ENCODE measurements around the gene DCAF7. TPM values are rescaled to one million over a fixed set of nuclear protein-coding genes. Genes with fewer than 3 reads are reported as not detected.

Gene DCAF7
- total and polyA plus RNA-seq, 2 experiments from 2014 or later: 55.1 to 56.7 TPM

DNA sequence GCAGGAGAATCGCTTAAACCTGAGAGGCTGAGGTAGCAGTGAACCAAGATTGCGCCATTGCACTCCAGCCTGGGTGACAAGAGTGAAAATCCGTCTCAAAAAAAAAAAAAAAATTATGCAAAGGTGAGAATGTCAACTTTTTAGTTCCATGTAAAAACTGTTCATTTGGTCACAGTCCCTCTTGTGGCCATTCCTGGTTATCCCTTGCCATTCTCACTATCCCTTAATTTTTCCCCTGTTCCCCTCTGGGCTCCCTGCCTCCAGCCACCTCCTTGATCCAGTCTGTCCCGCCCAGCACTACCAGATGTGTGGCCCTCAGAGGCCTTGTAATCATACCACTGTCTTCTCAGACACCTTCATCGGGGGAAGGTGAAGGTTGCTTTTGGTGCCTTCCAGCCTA is 23.4 kb downstream of the DCAF7 start:
- no peaks in the 10 kb centered on the region for H3K36me3 ChIP-seq
- DNase-seq (ENCODE audit: low read depth in 1 of 2, low spot score in 1 of 2): peak in 1 of 2 donors; percentile 6
- no peaks in the 10 kb centered on the region for H3K9me3 ChIP-seq (ENCODE audit: low read depth)
- no peaks in the 10 kb centered on the region for H3K27me3 ChIP-seq
- TF ChIP-seq, protein P1, sequence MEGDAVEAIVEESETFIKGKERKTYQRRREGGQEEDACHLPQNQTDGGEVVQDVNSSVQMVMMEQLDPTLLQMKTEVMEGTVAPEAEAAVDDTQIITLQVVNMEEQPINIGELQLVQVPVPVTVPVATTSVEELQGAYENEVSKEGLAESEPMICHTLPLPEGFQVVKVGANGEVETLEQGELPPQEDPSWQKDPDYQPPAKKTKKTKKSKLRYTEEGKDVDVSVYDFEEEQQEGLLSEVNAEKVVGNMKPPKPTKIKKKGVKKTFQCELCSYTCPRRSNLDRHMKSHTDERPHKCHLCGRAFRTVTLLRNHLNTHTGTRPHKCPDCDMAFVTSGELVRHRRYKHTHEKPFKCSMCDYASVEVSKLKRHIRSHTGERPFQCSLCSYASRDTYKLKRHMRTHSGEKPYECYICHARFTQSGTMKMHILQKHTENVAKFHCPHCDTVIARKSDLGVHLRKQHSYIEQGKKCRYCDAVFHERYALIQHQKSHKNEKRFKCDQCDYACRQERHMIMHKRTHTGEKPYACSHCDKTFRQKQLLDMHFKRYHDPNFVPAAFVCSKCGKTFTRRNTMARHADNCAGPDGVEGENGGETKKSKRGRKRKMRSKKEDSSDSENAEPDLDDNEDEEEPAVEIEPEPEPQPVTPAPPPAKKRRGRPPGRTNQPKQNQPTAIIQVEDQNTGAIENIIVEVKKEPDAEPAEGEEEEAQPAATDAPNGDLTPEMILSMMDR (IDR thresholded peaks at IDR 0.05; ENCODE audit: low read depth, low read length): peak; percentile 34
- no peak overlapping the region for H3K4me3 ChIP-seq
- peaks cover 16% of the 10 kb centered on the region for H3K4me1 ChIP-seq (ENCODE audit: low read depth)
- no peak overlapping the region for H3K27ac ChIP-seq

DNA sequence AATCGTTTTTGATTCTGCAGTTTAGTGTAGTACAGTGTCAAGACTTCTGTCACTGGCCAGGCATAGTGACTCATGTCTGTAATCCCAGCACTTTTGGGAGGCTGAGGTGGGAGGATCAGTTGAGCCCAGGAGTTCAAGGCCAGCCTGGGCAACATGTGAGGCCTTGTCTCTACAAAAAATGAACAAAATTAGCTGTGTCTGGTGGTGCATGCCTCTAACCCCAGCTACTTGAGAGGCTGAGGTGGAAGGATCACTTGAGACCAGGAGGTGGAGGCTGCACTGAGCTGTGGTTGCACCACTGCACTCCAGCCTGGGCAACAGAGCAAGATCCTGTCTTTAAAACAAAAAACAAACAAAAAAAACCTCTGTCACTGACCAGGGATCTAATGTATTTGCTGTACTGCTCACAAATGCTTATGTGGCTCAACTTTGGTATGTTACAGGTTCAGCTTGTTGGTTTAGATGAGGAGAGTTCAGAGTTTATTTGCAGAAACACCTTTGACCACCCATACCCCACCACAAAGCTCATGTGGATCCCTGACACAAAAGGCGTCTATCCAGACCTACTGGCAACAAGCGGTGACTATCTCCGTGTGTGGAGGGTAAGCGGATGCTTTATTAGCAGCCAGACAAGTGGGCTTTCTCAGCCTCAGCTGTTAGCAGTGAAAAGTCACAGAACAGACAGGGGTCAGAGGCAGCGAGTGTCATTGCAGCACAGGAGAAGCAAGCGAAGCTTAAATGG is 27.9 kb downstream of the DCAF7 start:
- Histone ChIP-seq H3K4me1 (ENCODE audit: low read depth) (no peaks in the 10 kb centered on the region), H3K27me3 (no peaks in the 10 kb centered on the region), H3K36me3 (peaks cover 18% of the 10 kb centered on the region), H3K4me3 (no peak overlapping the region), H3K9me3 (ENCODE audit: low read depth) (no peaks in the 10 kb centered on the region), H3K27ac (peak overlapping the region; percentile 12)
- TF ChIP-seq, protein P1 (IDR thresholded peaks at IDR 0.05; ENCODE audit: low read depth, low read length): no peak
- DNase-seq (ENCODE audit: low read depth in 1 of 2, low spot score in 1 of 2): no peak

DNA sequence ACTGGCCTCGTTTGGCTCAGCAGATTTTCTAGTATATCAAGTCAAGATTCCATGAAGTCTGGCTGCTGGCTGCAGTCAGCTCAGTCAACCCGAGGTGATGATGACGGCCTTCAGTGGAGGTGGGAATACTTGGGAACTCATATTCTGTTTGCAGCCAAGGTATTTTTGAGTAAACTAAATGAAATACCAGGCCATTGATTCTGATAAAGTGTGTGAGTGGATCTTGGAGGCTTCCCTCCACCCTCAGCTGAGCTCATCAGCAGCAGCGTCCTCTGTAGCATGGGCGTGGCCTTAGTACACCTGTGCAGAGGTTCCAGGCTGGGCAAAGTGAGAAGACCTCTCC is 28.5 kb downstream of the DCAF7 start:
- TF ChIP-seq, protein P1 (IDR thresholded peaks at IDR 0.05; ENCODE audit: low read depth, low read length): no peak
- peak overlapping the region; percentile 12 for H3K27ac ChIP-seq
- no peak overlapping the region for H3K4me3 ChIP-seq
- no peaks in the 10 kb centered on the region for H3K4me1 ChIP-seq (ENCODE audit: low read depth)
- H3K27me3 ChIP-seq: no peaks in the 10 kb centered on the region
- no peaks in the 10 kb centered on the region for H3K9me3 ChIP-seq (ENCODE audit: low read depth)
- no peak for DNase-seq (ENCODE audit: low read depth in 1 of 2, low spot score in 1 of 2)
- H3K36me3 ChIP-seq: peaks cover 22% of the 10 kb centered on the region

DNA sequence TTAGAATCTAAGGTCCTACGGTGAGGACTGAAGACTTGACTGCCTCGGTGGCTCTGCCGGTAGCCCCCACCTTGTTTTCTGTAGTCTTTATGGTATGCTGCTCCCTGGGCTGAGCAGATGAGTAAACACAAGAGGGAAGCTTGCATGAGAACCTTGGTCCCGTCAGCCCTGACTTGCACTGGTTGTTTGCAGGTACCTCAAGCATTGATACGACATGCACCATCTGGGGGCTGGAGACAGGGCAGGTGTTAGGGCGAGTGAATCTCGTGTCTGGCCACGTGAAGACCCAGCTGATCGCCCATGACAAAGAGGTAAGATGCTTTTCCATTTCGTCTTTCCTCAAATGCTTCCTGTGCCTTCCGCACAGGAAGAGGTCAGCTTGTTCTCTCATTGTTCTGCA is 29.4 kb downstream of the DCAF7 start:
- Histone ChIP-seq H3K27me3 (no peaks in the 10 kb centered on the region), H3K9me3 (ENCODE audit: low read depth) (no peaks in the 10 kb centered on the region), H3K4me1 (ENCODE audit: low read depth) (no peaks in the 10 kb centered on the region), H3K27ac (no peak overlapping the region), H3K36me3 (peaks cover 22% of the 10 kb centered on the region), H3K4me3 (no peak overlapping the region)
- TF ChIP-seq, protein P1 (IDR thresholded peaks at IDR 0.05; ENCODE audit: low read depth, low read length): no peak
- no peak for DNase-seq (ENCODE audit: low read depth in 1 of 2, low spot score in 1 of 2)

DNA sequence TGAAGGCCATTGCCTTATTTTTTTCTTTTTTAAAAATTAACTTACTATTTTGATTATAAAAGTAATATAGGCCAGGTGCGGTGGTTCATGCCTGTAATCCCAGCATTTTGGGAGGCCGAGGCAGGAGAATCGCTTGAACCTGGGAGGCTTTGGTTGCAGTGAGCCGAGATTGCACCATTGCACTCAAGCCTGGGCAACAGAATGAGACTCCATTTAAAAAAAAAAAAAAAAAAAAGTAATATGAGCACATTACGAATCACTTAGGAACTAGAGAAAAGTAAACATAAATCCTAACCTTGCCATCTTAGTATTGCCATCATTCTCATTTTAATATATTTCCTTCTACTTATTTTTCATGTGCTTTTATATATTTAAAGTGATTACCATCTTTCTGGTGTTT is 37.5 kb downstream of the DCAF7 start:
- Histone ChIP-seq H3K9me3 (ENCODE audit: low read depth) (no peaks in the 10 kb centered on the region), H3K27ac (no peak overlapping the region), H3K4me1 (ENCODE audit: low read depth) (no peaks in the 10 kb centered on the region), H3K36me3 (peaks cover 46% of the 10 kb centered on the region), H3K27me3 (no peaks in the 10 kb centered on the region), H3K4me3 (no peak overlapping the region)
- no peak for DNase-seq (ENCODE audit: low read depth in 1 of 2, low spot score in 1 of 2)
- TF ChIP-seq, protein P1 (IDR thresholded peaks at IDR 0.05; ENCODE audit: low read depth, low read length): no peak
